T-helper 1 cell treated with Interleukin-12 subunit alpha and Interleukin-12 subunit beta and Interleukin-4 antibody, amounts not matched to agents 30 ng/mL and 1 ng/mL, for 36 hours (primary cell): ENCODE measurements around the gene TIMM22. TPM values are rescaled to one million over a fixed set of nuclear protein-coding genes. Genes with fewer than 3 reads are reported as not detected.

Source experiments
- intact Hi-C: fragments of 100-400 bp; cut with micrococcal nuclease; formaldehyde crosslinking; loops from one replicate; pipeline ENCODE4 v1.15.1; 2024
- total RNA-seq: library from RNA; stranded (reverse); gene quantifications from 2 replicates; pipeline ENCODE4 v1.2.3, GENCODE V29; 2022

The TIMM22 gene
- total RNA-seq, 1 donor from 2014 or later, result 11.5 TPM

DNA sequence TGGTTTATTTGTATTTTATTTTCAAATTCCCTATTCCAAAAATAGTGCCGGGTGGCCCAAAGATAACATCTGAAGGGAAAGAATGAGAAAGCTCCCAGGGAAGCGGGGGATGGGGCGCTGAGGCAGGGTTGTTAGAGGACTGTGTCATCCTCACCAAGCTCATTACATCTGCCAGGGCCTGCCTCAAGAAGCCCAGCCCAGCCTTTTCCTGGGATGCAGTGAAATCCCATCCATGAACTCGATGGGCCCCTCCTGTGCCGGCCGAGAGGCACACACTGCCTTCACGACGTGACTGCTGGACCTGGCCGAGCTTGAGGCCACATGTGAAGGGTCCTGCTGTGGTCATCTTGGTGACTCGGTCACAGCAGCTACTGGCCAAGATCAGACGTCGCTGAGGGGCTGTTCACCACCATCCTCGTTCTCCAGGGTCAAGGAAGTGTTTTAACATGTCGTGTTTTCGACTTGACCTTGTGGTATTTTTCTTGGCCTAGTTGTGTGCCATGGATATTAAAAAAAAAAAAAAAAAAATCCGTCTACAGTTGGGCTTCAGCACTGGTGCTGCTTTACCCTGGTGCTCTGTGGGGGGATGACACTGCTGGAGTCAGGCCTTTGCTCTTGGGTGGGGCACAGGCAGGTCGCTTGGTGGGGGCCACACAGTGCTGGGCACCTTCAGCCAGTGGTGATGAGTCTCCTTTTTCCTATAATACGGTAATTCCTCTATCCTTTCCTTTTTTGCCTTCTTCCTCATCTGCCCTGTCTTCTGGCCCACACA lies 4.9 kb downstream of the TIMM22 start:
- intact Hi-C loops, result no loop called here

DNA sequence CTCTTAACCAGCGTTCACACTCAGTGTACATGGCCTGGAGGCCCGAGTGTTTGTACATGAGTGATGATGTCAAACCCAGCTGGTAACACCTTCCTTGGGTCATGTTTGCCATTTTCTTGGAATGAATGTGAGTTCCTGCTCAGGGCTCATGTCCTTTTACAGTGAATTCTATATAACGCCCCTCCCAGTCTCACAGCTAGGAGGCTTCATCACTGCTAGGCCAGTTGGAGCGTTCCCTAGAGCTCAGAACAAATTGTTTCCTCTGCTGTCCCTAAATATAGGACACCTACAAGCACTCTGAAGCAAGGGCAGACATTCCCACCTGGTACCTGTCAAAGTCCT lies 5.5 kb downstream of the TIMM22 start:
- intact Hi-C loops, result no loop called here

DNA sequence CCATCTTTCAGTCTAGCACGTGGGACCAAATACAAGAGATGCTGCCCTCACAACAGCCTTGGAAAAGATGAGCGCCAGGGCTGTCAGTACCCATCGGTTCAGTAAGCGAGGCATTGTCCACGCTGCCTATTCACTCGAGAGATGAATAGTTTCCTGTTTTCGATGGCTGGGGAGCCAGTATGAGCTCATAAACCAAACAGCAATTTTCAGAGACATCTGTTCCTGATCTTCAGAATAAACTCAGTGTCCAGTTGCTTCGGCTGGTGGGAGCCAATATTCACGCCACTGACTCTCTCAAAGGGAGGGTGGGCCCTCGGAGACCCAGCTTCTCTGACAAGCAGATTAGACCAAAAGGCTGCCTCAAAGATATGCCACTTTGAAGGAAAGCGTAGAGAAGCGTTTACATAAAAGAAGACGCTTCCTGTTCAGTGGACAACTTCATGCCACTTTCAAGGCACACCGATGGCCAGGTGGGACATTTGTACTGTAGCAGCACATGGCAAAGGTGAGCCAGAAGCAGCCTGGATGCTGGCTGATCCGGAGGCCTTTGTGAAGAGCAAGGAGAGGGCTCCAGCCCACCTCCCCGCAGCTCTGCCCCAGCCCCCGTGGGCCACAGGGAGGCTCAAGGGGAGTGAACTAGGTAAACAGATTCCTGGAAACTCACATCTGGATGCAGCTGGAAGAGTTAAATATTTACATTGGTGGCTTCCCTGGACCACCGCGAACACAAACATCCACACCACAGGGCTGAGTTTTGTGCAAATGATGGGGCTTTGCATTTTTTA lies 6.0 kb downstream of the TIMM22 start:
- intact Hi-C loops, result no loop called here

DNA sequence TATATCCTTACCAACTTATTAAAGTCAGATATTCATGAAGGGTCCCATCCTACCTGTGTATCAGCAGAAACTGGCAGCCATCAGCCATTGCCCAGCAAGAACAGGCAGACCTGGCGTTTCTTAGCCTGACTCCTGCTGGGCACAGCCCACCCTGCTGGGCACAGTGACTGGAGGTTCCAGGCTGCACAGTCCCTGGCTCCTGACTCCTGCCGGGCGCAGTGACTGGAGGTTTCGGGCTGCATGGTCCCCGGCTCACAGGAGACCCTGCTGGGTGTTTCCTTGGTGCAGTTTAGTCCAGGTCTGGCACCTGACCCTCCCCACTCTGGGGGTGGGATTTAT lies 6.7 kb downstream of the TIMM22 start:
- intact Hi-C loops, result no loop called here

DNA sequence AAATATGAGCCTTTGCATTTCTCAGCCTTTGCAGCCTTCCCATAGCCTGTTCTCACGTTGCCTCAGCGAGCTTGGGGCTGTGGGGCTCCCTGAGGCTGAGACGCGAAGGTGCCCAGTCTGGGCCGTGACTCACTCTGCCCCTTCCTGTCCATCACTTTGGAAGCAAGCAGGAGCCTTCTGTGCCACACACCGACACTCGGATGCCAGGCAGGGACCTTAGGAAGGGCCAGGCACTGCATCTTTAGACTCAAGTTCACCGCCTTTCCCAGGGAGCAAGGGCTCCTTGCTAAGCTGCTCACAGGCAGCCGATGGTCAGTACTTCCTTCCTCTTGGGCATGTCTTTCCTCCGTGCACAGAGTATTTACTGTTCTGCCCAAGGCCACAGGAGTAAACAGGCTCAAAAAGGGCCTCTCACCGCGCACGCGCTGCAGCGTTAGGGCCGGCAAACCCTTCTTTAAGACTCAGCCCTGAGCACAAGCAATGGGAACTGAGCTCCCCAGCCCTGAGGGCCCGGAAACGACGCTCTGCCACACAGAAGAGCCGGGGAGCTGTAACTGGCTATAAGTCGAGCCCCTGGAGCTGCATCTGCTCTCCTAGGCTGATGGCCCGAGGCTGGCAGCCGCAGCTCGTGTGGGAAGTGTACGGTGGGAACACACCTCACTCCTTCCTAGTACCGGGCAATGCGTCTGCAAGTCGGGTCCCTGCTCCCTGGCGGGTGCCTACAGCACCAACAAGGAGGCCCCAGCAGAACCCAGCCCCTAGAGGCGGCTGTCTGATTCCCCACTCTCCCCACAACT lies 7.2 kb downstream of the TIMM22 start:
- intact Hi-C loops, result no loop called here

DNA sequence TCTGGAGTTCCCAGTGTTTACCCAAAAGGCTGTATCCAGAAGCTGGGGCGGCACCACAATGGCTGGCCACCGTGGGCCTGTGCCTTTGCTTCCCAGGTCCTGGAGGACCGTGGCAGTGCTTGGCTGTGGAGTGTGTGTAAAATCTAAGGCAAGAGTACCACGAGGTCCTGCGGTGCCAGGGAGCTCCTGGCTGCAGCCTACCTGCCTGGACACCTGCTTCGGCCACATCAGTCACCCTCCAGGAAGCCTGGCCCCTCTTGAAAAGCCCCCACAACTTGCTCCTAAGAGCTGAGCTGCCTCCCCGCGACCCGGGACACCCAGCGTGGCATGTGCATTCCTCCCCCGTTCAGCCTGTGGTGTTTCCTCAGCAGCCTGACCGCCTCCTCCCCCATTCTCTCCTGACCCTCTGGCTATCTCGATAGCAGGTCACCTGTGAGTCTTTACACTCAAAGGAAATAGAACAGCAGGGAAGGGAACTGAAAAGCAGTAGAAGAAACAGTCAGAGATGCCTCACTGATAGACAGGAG lies 7.9 kb downstream of the TIMM22 start:
- intact Hi-C loops, result no loop called here

DNA sequence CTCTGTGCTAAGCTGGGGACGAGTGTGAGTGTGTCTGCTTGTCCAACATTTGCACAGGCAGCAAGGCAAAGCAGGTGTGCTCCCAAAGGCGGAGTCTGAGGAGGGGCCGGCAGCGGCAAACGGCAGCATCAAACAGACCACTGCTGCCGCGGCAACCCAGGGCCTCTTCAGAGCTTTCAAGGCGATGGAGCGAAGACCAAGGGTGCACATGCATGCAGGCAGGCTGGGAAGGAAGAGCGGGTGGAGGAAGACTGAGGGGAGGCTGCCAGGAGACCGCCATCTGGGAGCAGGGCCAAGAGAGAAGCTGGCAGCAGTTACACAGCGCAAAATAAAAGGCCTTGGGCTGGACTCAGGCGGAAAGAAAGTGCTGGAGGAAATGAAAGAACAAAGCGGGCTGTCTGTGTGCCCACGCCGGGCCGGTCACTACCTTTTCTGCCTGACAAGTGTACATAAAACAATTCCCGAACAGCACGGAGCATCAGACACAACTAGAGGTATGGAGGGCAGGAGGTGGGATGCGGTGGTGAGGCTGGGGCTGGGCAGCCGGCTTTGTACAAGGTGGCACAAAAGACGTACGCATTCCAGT lies 8.5 kb downstream of the TIMM22 start:
- intact Hi-C loops, result no loop called here

DNA sequence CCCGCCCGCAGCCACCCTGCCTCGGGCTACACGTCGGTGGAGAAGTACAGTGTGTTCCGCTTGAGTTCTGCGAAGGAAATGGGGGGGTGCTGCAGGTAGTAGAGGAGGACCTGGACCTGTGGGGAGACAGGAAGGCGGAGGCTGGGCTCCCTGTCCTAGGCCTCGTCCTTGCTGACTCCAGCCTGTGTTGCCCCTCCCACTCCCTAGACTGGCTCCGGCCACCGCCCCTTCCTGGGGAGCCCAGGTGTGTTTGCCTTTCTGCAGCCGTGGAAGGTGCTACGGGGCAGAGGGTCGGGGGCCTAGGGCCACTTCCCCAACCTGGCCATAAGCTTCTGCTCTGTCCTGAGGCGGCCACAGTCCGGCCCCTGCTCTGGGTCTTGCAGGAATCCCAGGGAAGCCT lies 9.1 kb downstream of the TIMM22 start:
- intact Hi-C loops, result no loop called here

DNA sequence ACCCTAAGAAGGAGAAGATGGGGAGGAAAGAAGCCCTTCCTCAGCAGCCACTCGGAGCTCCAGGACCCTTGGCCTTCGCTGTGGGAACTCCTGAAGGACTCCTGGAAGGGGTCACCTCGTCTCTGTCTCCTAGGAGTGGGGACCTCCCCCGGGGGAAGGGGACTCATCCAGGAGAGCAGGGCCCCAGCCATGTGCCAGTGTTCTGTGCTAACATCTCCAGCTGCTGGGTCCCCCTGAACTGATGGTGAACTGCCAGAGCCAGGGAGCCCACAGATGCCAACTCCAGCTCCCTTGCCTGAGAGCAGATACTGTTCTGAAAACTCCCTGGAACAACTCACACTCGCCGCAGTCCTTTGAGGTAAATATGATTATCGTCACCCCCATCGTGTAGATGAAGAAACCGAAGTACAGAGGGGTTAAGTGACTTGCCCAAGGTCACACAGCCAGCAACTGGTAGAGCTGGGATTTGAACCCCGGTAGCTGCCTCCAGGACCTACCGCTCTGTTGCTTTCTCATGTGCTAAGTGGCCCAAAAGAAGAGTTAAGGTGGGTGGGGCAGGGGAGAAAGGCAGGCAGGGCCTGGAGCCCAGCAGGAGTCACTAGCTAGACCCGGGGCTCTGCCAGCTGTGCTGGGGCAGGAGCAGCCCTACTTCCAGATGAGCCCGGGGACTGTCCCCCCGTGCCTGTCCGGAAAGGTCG lies 10.5 kb downstream of the TIMM22 start:
- intact Hi-C loops, result no loop called here

DNA sequence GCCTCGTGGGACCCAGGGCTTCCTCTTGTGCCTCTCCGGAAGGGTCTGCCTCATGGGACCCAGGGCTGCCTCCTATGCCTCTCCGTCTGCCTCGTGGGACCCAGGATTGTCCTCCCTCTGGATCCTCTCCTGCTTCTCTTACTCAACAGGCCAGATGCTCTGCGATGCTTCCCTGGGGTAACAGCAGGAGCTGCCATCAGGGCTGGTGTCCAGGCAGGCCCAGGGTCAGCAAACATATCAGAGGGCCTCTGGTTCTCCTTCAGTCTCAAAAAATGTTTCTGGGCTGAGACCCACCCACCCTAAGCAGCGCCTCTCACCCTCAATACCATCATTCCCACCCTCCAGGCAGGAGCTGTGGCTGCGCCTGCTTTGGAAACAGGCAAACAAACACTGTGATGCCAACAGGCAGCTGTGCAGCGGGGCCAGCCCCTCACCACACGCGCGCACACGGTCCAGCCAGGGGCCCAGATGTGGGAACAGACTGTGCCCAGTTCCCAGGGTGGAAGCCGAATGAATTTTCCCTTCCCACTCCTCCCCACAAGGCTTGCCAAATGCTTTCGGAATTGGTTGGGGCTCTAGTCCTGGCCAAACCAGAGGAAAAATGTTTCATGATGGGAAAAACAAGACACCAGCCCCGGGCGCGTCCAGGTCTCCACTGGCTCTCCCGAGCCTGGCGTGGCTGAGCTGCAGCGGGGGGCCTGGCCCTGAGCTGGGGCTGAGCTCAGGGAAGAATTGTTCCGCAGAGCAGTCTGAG lies 11.3 kb downstream of the TIMM22 start:
- intact Hi-C loops, result no loop called here

DNA sequence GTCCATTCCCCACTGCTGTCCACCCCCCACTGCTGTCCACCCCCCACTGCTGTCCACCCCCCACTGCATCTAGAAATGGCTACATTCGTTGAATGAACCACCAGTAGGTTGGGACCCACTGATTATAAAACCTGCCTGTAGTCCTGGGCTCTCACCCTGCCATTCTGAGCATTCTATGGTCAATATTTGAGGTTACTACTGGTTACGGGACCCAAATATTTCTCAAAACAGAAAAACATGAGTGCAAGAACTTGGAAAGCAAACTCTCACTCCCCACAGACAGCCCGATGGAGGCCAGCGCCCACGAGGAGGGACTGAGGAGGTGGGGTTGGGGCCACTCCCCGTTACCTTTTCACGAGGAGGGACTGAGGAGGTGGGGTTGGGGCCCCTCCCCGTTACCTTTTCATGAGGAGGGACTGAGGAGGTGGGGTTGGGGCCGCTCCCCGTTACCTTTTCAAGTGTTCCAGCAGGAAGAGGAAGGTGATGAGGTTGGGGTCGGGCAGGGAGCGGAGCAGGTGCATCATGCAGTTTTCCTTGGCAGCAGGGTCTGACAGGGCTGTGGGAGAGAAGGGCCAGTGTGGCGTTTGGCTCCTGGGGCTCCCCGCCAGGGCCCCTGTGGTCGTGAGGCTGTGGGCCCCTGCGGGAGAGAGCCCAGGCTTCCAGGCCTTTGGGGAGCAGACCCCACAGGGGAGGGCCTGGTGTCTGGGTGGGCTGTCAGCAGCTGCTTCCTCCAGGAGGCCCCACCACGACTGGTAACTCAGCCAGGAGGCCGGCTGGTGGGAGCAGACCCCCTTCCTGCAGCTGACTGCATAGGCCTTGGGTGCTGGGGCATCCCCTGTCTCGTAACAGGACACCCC lies 12.5 kb downstream of the TIMM22 start:
- intact Hi-C loops, result no loop called here

DNA sequence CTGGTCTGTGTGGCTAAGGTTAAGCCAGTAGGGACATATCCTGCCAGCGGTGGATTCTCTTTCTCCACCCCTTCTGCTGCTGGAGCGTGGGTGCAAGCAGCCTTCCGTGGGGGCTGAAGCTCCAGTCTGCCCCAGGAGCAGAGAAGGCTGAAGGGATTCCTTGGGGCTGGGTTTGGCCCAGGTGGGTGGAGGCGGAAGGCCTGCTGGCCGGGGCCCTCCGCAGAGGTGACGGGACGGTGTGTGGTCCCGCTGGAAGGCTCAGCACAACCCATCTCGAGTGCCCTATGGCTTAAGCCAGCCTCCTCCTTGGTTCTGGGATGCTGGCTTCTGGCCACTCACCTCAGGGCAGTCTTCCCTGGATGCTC lies 13.1 kb downstream of the TIMM22 start:
- intact Hi-C loops, result no loop called here

DNA sequence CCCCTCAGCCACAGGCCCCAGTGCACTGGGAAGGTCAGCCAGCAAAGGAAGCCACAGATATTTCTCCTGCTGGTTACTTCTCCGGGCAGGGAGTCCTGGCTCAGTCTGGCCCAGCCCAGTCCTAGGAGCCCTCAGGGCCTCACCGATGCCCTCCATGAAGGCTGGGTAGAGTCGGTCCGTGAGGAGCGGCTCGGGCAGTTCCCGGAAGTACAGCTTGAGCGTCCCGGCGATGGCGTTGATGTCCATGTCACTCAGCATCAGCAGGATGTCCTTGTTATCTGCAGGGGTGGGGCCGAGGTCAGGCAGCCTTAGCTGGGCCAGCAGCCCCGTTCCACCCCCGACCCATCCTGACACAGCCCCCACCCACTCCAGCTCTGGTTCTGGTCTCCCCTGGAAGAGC lies 13.7 kb downstream of the TIMM22 start:
- intact Hi-C loops, result no loop called here

DNA sequence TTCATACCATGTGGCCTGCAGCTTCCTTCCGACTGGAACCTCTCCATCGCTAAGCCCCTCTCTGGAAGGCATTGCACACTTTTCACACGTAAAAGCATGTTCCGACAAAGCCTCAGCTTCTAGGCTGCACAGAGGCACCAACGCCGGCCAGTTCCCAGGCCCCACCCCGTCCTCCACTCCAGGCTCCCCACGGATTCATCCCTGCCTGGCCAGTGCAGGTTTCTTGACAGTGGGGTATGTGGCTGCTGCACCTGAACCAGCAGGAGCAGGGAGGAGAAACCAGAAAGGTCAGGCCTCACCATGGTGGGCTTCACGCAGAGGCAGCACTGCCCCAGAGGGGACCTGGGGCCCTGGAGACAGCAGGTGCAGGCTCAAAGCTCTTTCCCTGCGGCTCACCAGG lies 14.2 kb downstream of the TIMM22 start:
- intact Hi-C loops, result no loop called here

DNA sequence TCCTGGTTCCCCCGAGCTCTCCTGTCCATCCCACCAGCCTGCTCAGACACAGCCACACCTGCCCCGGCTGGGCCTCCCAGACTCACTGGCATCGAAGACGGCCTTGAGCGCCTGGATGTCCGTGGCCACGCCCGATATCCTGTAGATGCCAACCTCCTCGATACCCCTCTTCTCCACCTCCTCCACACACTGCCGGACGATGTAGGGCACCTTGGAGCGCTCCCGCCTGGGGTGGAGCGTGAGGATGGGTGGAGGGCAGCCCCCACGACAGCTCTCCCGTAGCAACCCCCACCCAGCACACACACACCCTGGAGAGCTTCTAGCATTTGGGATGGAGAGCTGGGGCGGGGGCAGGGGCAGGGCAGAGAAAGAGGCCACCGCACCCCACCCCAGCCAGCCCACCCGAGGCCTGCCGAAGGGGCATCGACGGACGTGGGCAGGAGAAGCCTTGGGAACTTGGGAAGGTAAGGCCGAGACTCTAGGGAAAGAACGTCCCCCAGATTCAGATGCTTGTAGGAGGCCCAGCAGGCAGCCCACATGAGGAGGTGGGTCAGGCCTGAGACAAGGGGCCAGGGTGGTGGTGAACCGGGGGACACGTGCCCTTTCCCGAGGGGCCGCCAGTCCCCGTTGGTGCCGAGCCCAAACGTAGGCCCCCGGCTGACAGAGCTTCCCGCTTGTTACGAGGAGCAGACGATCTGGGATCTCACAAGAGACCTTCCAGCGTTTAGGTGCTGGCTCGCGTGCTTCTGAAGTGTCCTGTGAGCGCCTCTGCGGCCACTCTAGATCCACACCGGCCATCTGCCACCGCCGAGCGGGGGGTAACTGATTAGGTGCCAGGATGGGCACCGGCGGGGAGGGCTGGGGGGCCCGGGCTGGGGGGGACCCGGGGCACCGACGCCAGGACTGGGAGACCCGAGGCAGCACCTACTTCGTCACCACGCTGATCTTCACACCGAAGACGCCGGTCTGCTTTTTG lies 15.1 kb downstream of the TIMM22 start:
- intact Hi-C loops, result no loop called here

DNA sequence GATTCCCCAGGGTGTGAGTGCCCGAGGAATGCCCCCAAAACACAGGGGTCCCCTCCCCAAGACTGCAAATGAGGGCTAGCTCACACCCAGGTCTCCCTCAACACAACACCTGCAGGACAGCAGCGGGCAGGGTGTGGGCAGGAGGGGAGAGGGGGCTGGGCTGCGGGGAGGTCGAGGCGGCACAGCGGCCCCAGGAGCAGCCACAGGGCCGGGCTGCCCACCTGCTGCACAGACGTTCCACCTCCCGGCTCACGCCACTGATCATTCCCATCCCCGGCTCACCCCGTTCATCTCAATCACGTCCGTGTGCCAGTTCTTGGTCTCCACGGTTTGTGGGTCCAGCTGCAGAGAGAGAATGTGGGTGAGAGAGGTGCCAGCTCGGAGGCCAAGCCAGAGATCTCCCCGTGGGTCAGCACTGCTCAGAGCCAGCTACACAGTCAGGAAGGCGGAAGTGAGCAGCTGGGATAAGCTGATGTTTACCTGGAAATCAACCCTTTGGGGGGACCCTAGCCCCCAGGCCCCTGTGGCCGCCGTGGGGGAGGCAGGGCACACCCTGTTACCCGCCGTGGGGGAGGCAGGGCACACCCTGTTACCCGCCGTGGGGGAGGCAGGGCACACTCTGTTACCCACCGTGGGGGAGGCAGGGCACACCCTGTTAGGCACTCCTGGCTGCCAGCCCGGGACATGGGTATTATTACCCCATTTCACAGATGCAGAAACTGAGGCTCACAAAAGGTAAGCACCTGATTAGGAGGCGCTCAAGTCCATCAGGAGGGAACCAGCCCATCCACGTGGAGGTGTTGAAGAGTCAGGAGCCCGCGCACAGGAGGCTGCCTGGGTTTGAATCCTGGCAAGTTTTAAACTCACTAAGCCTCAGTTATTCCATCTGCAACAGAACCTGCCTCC lies 16.1 kb downstream of the TIMM22 start:
- intact Hi-C loops, result no loop called here

DNA sequence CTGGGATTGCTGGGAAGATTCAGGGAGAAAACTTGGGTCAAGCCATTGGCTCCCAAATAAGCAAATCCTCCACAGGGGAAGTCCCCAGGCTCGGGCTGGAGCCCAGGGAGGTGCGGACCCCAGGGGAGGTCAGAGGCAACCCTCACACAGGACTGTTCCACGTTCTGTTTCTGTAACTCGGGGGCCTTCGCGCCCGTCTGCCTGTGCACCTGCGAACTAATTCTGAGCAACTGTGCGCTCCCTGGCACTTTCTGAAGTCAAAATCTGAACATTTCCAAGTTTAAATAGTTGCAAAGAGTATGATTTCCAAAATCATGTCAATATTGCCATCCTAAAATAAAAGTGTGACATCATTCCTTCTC lies 16.8 kb downstream of the TIMM22 start:
- intact Hi-C loops, result no loop called here
